GM19463 (cell line): ENCODE measurements around the gene KIAA0040.
A peak's percentile ranks its signal among the peaks of the same experiment; 100 is the strongest.

Source experiments
- ATAC-seq: cut with Tn5 transposase; IDR thresholded peaks from one replicate; pipeline ENCODE4 v1.9.1; 2021; ENCODE audit warnings: mild to moderate bottlenecking, moderate library complexity; ENCODE audit not compliant: unreplicated experiment

The KIAA0040 gene

GRCh38 chr1:175192630-175193526 is at the start of gene KIAA0040:
Gene KIAA0040 (minus strand): TSS chr1:175192776. CDS start chr1:175161013, 31,763 bp downstream.
- peak; percentile 50 for ATAC-seq

GRCh38 chr1:175237389-175237788 is 44.8 kb upstream of the KIAA0040 start:
- peak; percentile 67 for ATAC-seq

DNA sequence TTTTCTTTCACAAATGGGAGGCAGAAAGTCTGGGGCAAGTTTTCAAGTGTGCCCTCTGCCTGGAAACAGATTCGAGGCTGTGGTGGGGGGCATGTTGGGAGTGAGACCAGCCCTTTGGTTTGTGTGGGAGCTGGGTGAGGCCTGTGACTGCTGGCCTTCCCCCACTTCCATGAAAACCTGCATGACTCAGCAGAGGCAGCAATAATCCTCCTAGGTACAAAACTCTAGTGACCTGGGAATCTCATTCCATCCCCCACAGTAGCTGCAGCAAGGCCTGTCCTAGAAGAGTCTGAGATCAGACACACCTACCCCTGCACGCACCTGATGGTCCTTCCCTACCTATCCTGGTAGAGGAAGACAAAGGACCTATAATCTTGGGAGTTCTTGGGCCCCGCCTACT is 42.1 kb upstream of the KIAA0040 start:
- no peak for ATAC-seq

DNA sequence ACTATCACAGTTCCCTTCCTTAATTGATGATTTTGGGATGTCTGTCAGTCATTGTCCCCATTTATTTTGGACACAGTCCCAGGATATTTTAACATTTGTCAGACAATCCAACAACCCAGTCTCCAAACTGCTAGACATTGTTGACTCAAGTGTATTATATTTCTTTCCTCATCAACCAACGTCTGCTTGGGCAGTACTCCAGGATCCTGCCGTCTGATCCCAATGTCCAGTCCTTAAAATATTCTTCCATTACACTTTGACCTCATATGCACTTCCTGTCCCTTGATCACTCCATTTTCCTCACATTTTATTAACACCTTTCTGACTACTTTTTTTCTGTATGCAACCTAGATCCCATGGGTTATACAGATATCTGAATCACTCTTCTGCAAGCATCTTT is 39.8 kb upstream of the KIAA0040 start:
- ATAC-seq, result no peak

DNA sequence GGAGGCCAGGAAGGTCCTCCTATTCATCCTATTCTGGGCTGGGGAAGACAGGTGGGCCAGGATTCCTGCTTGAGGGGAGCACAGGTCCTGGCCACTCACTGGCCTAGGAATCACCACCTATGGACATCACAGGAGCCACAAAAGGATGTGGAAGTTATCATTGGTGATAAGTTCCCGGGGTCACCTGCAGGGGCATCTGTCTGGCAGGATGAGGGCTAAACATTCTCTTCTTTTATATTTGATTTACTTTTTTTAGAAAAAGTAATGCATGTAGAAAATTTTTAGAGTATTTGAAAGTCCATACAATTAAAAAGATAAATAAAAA is 33.2 kb upstream of the KIAA0040 start:
- ATAC-seq, result peak; percentile 22

GRCh38 chr1:175222296-175222938 is 29.8 kb upstream of the KIAA0040 start:
- no peak for ATAC-seq

- ATAC-seq, result no peak
These were observed 29.1 kb upstream of the KIAA0040 start for GRCh38 chr1:175221557-175222175.

DNA sequence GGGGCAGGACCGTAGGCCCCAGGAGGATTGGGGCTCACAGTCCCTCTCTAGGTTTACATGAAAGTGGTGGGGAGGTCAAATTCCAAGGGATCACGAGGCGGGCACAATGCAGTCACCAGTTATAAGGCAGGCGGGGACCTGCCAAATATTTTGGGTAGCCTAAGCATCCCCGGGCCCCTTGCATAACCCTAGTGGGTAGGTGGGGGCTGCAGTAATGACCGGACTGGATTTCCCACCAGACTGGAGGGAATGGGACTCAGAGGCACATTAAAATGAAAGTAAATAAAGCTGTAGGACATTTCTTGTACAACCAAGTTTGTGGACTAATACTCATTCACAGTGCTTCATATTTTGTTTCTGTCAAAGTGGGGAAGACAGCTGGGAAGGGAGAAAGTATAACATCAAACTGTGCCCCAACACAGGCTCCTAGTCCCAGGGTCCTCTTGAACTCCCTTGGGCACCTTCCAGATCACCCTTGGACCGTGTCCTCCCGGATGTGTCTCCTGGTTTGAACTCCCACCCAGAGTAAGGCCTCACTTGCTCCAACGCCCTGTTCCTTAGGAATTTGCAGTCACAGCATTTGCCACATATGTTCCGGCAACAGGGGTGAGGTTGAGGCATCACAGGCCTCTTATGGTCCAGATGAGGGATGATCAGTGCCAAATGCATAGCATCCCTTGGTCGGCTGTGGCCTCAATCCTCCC is 28.4 kb upstream of the KIAA0040 start:
- no peak for ATAC-seq

GRCh38 chr1:175219774-175220173 is 27.2 kb upstream of the KIAA0040 start:
- ATAC-seq, result no peak

- ATAC-seq, result no peak
These were observed 26.3 kb upstream of the KIAA0040 start for GRCh38 chr1:175218786-175219434.

DNA sequence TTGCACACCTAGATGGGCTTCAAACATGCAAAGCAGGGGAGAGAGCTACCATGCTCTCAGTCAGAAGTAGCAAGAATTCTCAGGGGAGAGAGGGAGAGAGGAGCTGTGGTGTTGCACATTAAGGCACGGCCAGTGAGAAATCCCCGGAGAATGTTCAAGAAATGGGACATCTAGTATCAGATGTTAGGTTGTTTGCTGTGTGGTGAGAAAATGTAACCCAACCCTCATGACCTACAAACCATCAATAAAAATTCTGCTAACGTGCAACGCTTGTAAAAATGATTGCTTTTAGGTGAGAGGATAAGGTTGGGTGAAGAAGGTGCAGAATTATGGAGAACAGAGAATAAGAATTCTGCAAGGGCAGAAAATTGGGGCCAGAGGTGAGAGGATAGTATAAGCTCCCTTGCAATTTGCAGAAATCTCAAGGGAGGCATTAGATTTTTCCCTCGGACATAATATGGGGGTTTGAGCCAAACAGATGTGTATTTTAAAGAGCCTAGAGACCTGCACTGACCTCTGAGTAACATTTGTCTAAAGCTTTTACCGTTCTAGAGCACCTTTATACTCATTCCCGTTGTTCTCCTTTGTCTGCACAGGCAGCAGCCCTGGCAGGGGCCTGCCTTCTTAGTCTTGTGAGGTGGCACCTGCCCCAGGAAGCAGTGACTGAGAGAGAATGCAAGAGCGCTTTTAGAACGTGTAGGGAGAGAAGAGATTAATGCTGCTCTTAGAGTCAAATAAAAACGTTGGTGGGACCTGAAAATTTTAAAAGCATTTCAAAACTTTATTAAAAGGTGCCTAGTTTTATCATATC is 25.4 kb upstream of the KIAA0040 start:
- ATAC-seq, result no peak

GRCh38 chr1:175216444-175216843 is 23.9 kb upstream of the KIAA0040 start:
- ATAC-seq, result no peak

DNA sequence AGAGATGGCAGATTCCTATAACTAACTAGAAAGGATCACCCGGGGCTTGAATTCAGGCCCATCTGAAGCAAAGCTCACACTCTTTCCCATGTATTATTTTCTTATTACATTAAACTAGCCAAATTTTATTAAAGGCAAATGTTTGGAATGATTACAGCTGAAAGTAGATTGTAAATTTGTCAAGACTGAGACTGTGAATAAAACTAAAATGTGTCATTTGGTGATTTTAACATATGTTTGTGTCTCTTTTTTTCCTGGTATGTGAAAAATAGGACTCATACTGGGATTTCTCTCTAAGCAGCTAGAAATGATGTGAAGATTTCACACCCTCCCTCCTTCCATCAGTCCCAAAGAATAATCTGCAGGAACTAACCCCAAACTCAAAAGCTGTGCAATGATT is 19.1 kb upstream of the KIAA0040 start:
- no peak for ATAC-seq

DNA sequence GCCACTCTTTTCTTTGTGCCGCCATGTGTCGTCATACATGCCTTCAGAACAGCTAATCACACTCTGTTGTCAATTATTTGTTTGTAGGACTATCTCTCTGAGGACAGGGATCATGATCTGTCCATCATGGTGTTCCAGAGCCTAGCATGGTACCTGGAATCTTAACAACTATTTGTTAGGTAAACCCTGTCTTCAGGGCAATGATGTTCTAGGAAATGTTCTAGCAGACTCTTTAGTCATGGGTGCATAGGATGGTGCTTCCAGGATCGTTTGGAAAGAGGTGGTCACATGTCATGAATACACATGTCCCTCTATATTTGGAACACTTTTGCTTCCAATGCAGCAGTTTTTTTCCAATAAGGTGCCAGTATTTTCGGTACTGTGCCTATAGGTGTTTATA is 18.2 kb upstream of the KIAA0040 start:
- no peak for ATAC-seq

GRCh38 chr1:175209493-175209921 is 16.9 kb upstream of the KIAA0040 start:
- peak; percentile 37 for ATAC-seq

- ATAC-seq, result peak; percentile 77
These were observed 16.4 kb upstream of the KIAA0040 start for GRCh38 chr1:175208773-175209492.

DNA sequence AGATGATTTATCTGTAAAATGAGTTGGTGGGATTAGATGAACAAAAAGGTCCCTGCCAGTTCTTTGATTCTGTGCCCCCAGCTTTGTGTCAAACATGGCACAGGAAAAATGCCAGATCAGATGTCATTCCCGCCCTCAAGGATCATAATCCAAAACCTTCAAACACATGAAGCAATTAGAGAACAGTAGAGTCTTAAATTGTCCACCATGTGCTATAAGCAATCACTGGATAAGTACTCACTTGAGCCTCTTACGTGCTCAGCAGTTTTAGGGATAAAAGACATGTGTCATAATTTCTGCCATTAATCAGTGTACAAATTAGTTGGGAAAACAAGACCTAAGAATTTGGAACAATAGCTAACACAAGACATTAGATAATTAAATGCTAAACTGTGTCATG is 15.4 kb upstream of the KIAA0040 start:
- ATAC-seq, result no peak

DNA sequence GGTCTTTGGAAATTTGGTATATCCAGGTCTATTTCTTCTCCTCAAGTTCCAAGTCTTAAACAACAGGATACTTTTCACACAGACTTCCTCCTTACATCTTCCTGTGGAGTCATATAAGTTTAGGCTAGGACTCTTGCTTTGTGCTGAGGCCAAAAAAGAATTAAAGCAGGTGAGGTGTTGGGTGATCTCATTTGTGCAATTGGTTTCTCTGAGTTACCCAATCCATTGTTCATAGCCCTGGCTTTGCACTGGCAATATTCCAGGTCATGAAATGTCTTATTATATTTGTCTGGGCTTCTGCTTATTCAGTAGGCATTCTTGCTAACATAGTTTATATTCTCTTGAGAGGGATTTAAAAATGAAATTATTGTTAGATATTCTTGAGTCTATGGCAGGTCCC is 14.1 kb upstream of the KIAA0040 start:
- ATAC-seq, result no peak

GRCh38 chr1:175204330-175204729 is 11.8 kb upstream of the KIAA0040 start:
- ATAC-seq, result peak; percentile 78
